BE2C (cell line): ENCODE data around the gene NAA10.

Experiments
- DNase-seq: peaks from one replicate; pipeline ENCODE4 v3.0.0-alpha.2; 2020
- H3K27me3 ChIP-seq: fragments of 250-450 bp; sonication (Bioruptor Pico); 2 replicates; pipeline ENCODE4 v1.5.1; 2020; ENCODE audit warnings: mild to moderate bottlenecking
- H3K36me3 ChIP-seq: fragments of 250-450 bp; sonication (Bioruptor Pico); 2 replicates; pipeline ENCODE4 v1.5.1; 2020; ENCODE audit warnings: mild to moderate bottlenecking
- H3K4me1 ChIP-seq: fragments of 250-450 bp; sonication (Bioruptor Pico); 2 replicates; pipeline ENCODE4 v1.5.1; 2020
- H3K4me3 ChIP-seq: 2 replicates; pipeline ENCODE4 v1.5.1; 2011; ENCODE audit warnings: low read depth, low read length
- H3K9me3 ChIP-seq: fragments of 250-450 bp; sonication (Bioruptor Pico); 2 replicates; pipeline ENCODE4 v1.5.1; 2020
- TF ChIP-seq, protein P1 (sequence below): IDR thresholded peaks from 2 replicates; pipeline ENCODE4 v1.5.1; 2012; ENCODE audit warnings: mild to moderate bottlenecking, low read depth, low read length

The NAA10 gene

DNA sequence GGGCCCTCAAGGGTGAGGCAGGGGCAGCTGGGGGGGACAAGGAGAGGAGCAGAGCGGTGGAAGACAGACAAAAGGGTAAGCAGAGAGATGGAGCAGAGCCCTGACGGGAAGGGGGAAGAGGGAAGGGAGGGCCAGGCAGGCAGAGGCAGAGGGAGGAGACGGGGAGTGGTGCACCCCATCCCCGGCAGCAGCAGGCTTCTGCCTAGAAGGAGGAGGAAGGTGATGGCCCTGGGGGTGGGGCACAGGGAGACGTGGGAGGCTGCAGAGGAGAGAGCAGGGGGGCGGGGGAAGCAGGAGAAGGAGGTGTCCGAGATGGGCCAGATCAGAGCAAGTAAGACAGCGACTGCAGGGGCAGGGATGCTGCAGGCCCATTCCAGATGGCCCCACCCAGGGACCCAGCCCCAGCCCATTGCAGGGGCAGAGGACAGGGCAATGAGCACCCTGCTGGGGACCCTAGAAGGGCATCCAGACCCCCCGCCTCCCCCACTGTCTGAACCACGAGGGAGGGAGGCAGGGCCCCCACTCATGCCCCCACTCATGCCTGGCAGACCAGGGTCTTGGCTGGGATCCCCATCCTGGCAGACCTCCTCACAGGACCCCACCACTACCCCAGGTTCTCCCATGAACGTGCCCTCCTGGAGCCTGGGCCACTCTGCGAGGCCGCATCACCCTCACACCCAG is 51.5 kb downstream of the NAA10 start:
- TF ChIP-seq, protein P1, sequence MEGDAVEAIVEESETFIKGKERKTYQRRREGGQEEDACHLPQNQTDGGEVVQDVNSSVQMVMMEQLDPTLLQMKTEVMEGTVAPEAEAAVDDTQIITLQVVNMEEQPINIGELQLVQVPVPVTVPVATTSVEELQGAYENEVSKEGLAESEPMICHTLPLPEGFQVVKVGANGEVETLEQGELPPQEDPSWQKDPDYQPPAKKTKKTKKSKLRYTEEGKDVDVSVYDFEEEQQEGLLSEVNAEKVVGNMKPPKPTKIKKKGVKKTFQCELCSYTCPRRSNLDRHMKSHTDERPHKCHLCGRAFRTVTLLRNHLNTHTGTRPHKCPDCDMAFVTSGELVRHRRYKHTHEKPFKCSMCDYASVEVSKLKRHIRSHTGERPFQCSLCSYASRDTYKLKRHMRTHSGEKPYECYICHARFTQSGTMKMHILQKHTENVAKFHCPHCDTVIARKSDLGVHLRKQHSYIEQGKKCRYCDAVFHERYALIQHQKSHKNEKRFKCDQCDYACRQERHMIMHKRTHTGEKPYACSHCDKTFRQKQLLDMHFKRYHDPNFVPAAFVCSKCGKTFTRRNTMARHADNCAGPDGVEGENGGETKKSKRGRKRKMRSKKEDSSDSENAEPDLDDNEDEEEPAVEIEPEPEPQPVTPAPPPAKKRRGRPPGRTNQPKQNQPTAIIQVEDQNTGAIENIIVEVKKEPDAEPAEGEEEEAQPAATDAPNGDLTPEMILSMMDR = no peak
- peak; percentile 48 for DNase-seq
- Histone ChIP-seq H3K36me3 (peaks cover 7% of the 10 kb centered on the region; the same call in 1 of the 2 replicates), H3K4me3 (peak overlapping the region; percentile 75), H3K4me1 (peaks cover 36% of the 10 kb centered on the region), H3K27me3 (no peaks in the 10 kb centered on the region), H3K9me3 (no peaks in the 10 kb centered on the region)

DNA sequence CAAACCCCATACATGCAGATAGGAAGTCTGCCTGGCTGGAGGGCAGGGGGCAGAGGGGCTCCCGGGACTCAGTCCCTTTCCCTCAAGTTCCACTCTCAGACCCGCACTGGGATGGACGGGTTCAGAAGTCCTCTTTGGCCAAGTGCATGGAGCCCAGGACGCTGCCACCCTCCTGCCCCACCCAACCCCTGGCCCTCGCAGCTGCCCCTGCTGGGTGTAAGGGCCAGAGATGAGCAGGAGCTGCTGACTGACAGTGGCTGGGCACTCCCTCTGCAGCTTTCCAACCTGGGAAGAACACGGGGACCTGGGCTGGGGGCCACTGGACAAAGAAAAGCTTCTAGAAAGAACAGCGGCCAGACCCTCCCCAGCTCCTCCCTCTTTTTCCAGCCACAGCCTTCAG is 52.3 kb downstream of the NAA10 start:
- H3K36me3 ChIP-seq = peaks cover 7% of the 10 kb centered on the region; the same call in 1 of the 2 replicates
- no peak for DNase-seq
- no peaks in the 10 kb centered on the region for H3K27me3 ChIP-seq
- H3K4me1 ChIP-seq = peaks cover 43% of the 10 kb centered on the region
- H3K9me3 ChIP-seq = no peaks in the 10 kb centered on the region
- TF ChIP-seq, protein P1 = no peak
- H3K4me3 ChIP-seq = peak overlapping the region; percentile 75

DNA sequence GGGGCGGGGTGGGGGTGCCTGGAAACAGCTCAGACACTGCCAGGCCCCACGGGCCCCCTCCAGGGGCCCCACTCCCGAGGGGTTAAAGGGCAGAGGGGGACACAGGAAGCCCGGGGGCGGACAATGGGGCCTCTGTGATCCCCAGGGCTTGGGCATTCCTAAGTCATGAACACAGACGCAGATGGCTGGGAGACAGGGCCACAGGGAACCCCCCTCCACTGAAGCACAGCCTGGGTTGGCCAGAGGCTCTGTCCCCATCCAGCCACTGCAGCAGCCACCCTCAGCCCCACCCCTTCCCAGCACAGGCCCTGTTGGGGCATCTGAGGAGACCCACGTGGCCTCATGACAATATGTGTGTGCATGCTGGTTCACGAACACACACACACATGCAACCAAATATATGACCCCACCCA is 52.7 kb downstream of the NAA10 start:
- H3K4me1 ChIP-seq = peaks cover 44% of the 10 kb centered on the region
- peak; percentile 74 for DNase-seq
- peaks cover 7% of the 10 kb centered on the region; the same call in 1 of the 2 replicates for H3K36me3 ChIP-seq
- TF ChIP-seq, protein P1 = no peak
- H3K9me3 ChIP-seq = no peaks in the 10 kb centered on the region
- no peak overlapping the region; the same call in 1 of the 2 replicates for H3K4me3 ChIP-seq
- H3K27me3 ChIP-seq = no peaks in the 10 kb centered on the region

DNA sequence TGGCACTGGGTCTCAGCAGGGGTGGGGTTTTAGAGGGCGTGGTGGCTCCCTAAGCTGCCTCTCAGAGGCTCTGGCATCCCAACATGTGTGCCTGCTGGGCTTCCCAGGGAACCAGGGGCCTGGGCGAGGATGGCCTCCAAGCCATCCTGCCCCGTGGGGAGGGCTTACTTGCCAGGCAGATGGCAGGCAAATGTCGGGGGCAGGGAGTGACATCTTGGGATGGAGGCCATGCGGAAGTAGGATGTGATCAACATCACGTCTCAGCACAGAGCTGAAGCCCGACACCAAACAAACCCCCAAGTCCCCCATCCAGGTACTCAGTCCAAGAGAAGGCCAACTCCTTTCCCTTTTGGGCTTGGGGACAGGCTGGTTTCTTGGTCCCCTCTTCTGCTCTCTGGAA is 53.6 kb downstream of the NAA10 start:
- peaks cover 42% of the 10 kb centered on the region for H3K4me1 ChIP-seq
- TF ChIP-seq, protein P1 = no peak

DNA sequence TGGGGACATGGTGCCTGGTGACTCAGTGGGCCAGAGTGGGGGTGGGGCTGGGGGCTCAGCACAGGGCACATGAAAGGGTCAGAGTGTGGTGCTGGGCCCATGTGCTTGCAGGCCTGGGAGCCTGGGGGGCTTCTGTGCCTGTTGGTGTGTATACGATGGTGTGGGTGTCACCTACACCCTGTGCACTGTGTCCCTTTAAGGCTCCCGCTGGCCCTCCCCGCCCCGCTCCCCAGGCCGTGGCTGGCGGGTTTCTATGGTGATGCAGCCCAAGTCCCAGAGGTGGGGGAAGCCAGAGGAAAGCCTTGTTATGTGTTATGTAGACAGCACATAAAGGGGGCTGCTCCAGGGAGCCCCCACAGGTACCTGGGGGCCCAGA is 54.4 kb downstream of the NAA10 start:
- Histone ChIP-seq H3K4me3 (no peak overlapping the region), H3K9me3 (no peaks in the 10 kb centered on the region), H3K36me3 (peaks cover 7% of the 10 kb centered on the region; the same call in 1 of the 2 replicates), H3K4me1 (peaks cover 45% of the 10 kb centered on the region), H3K27me3 (no peaks in the 10 kb centered on the region)
- TF ChIP-seq, protein P1 = no peak
- DNase-seq = no peak

More for the DNA sequence above, 53.6 kb downstream of the NAA10 start:
- no peak for DNase-seq
- Histone ChIP-seq H3K36me3 (peaks cover 7% of the 10 kb centered on the region; the same call in 1 of the 2 replicates), H3K9me3 (no peaks in the 10 kb centered on the region), H3K27me3 (no peaks in the 10 kb centered on the region), H3K4me3 (no peak overlapping the region)

DNA sequence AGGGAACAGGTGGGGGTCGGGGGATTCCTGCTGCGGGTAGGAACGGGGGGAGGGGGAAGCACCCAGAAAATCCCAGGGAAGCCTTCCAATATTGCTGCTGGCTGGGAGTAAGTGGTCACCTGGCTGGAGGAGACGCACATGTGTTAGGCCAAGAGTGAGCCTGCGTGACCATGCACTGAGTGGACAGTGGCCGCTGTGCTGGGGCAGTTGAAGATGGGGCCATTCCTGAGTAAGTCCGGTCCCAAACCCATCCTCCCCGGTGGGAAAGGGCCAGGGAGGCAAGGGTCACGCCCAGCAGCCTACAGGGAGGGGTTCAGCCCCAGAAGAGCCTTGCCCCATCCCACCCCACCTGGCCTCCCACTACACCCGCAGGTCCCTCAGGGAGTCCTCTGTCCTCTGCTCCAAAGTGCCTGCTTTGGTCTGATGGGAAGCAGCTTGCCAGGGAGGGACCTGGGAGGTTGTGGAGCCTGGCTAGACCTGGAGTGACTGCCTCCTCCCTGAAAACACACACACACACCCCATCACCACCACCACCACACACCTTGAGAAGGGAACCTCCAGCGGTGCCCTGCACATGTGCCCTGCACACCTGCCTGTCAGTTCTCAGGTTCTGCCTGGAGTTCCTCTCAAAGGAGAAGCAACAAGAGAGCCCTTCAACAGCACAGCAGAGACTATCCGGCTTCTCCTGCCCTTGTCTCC is 54.9 kb downstream of the NAA10 start:
- Histone ChIP-seq H3K4me3 (no peak overlapping the region), H3K27me3 (no peaks in the 10 kb centered on the region), H3K9me3 (no peaks in the 10 kb centered on the region), H3K36me3 (peaks cover 7% of the 10 kb centered on the region; the same call in 1 of the 2 replicates), H3K4me1 (peaks cover 45% of the 10 kb centered on the region)
- no peak for DNase-seq
- TF ChIP-seq, protein P1 = no peak
